ENCODE measurements around the gene TMCO4.

Gene TMCO4

GRCh38 chr1:19680644-19681043 is 119.1 kb downstream of the TMCO4 start:
- no peak for DNase-seq

GRCh38 chr1:19679691-19680090 is 120.0 kb downstream of the TMCO4 start:
- no peak for DNase-seq

DNA sequence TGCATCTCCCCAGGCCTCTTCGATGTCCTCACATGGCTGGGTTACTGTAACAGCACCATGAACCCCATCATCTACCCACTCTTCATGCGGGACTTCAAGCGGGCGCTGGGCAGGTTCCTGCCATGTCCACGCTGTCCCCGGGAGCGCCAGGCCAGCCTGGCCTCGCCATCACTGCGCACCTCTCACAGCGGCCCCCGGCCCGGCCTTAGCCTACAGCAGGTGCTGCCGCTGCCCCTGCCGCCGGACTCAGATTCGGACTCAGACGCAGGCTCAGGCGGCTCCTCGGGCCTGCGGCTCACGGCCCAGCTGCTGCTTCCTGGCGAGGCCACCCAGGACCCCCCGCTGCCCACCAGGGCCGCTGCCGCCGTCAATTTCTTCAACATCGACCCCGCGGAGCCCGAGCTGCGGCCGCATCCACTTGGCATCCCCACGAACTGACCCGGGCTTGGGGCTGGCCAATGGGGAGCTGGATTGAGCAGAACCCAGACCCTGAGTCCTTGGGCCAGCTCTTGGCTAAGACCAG is 120.7 kb downstream of the TMCO4 start:
- no peak for DNase-seq

DNA sequence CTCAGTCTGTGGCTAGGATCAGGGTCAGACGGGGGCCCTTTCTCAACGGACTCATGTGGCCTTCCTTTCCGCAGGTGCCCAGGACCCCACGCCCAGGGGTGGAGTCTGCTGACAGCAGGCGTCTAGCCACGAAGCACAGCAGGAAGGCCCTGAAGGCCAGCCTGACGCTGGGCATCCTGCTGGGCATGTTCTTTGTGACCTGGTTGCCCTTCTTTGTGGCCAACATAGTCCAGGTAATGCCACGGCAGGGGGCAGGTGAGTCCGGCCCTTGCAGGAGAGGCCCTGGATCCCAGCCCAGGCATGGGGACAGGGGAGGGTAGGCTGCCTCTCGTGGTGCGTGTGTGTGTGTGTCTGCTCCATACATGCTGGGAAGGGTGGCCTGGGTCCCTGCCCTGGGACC is 121.2 kb downstream of the TMCO4 start:
- DNase-seq, result no peak

DNA sequence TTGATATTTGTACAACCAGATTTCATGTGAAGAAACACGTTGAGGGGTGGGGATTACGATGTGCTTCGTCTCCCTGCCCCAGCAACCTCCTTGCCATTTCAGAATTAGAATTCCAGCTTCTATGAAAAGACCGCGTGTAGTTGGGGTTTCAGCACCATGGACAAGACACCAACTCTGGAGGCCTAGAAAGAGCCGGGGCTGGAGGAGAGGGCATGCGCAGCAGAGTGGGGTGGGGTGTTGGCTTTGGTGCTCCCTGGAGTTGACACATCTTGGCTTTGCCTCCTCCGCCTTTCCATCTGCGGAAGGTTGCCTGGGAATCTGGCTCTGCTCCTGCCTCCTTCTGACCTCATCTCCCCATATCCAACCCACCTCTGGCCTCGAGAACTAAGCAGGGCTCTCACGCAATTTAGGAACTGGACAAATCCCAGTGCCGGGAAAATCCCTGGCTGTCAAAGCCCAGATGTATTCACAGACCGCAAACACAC is 123.2 kb downstream of the TMCO4 start:
- no peak for DNase-seq

DNA sequence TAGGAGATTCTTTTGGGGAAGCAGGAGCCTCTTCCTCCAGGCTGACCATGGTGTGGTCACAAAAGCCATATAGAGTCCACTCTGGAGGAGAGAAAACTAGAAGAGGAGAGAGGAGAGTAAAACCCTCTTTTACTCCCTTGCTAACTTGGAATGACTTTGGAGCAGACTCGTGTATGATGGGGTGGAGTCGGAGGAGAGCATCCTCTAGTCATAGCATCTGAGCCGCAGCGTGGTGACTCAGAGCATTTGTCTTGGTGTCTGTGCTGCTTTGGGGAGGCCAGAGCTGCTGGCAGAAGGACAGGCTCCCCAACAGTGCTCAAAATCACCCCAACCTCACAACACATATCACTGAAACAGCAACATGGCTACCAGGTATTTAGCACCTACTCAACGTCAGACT is 123.9 kb downstream of the TMCO4 start:
- DNase-seq, result no peak

GRCh38 chr1:19672237-19672636 is 127.5 kb downstream of the TMCO4 start:
- no peak for DNase-seq

- no peak for DNase-seq
Observed at GRCh38 chr1:19670787-19671186, 128.9 kb downstream of the TMCO4 start.

GRCh38 chr1:19668888-19669287 is 130.8 kb downstream of the TMCO4 start:
- DNase-seq, result no peak

GRCh38 chr1:19665496-19666465 is 133.9 kb downstream of the TMCO4 start:
- no peak for DNase-seq

GRCh38 chr1:19665186-19665495 is 134.6 kb downstream of the TMCO4 start:
- no peak for DNase-seq

- no peak for DNase-seq
Observed at GRCh38 chr1:19664453-19665185, 135.1 kb downstream of the TMCO4 start, which contains the start of gene HTR6. TSS of gene HTR6 (plus strand) at chr1:19664875. CDS start at chr1:19665754, 879 bp downstream.

- DNase-seq, result no peak
Observed at GRCh38 chr1:19662313-19662712, 137.4 kb downstream of the TMCO4 start.

- DNase-seq, result peak; percentile 61
Observed at GRCh38 chr1:19661721-19662228, 137.9 kb downstream of the TMCO4 start.

- DNase-seq, result no peak
Observed at GRCh38 chr1:19658186-19658585, 141.5 kb downstream of the TMCO4 start.

DNA sequence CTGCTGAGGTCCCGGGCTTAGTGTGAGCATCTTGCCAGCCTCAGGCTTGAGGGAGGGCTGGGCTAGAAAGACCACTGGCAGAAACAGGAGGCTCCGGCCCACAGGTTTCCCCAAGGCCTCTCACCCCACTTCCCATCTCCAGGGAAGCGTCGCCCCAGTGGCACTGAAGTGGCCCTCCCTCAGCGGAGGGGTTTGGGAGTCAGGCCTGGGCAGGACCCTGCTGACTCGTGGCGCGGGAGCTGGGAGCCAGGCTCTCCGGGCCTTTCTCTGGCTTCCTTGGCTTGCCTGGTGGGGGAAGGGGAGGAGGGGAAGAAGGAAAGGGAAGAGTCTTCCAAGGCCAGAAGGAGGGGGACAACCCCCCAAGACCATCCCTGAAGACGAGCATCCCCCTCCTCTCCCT is 142.2 kb downstream of the TMCO4 start:
- DNase-seq, result no peak

DNA sequence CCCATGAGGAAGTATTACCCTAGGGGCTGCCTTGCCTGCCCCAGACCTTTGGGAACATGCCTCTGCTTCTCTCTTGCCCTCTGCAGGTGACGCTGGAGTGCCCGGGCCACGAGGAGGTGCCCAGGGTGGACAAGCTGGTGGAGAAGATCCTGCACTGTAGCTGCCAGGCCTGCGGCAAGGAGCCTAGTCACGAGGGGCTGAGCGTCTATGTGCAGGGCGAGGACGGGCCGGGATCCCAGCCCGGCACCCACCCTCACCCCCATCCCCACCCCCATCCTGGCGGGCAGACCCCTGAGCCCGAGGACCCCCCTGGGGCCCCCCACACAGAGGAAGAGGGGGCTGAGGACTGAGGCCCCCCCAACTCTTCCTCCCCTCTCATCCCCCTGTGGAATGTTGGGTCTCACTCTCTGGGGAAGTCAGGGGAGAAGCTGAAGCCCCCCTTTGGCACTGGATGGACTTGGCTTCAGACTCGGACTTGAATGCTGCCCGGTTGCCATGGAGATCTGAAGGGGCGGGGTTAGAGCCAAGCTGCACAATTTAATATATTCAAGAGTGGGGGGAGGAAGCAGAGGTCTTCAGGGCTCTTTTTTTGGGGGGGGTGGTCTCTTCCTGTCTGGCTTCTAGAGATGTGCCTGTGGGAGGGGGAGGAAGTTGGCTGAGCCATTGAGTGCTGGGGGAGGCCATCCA is 142.8 kb downstream of the TMCO4 start:
- DNase-seq, result no peak

DNA sequence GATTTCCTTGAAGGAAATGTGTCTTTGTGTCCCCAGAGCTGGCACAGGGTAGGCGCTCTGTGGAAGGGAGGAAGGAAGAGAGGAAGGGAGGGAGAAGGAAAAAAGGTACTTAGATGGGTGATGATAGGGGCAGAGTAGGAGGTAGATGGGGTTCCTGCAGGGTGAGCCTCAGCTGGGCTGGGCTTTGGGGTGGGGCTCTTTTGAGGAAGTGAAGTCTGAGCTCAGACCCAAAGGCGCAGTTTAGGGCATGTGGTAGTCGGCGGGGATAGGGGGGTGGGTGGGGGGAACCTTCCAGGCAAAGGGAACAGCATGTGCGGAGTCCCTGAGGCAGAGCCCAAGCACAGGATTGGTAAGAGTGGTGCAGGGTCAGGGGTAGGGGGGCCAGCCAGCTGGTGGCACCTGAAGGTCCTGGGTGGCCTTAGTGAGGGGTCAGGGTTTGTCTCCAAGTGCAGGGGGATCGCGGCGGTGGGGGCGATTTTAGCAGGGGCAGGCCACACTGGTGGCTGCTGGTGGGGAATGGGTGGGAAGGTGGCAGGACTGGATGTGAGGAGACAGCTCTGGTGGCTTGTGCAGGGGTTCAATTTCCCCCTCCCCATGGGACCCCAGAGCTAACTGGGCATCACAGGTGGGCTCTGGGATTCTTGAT is 143.5 kb downstream of the TMCO4 start:
- no peak for DNase-seq

GRCh38 chr1:19655718-19656080 is 144.0 kb downstream of the TMCO4 start:
- no peak for DNase-seq

DNA sequence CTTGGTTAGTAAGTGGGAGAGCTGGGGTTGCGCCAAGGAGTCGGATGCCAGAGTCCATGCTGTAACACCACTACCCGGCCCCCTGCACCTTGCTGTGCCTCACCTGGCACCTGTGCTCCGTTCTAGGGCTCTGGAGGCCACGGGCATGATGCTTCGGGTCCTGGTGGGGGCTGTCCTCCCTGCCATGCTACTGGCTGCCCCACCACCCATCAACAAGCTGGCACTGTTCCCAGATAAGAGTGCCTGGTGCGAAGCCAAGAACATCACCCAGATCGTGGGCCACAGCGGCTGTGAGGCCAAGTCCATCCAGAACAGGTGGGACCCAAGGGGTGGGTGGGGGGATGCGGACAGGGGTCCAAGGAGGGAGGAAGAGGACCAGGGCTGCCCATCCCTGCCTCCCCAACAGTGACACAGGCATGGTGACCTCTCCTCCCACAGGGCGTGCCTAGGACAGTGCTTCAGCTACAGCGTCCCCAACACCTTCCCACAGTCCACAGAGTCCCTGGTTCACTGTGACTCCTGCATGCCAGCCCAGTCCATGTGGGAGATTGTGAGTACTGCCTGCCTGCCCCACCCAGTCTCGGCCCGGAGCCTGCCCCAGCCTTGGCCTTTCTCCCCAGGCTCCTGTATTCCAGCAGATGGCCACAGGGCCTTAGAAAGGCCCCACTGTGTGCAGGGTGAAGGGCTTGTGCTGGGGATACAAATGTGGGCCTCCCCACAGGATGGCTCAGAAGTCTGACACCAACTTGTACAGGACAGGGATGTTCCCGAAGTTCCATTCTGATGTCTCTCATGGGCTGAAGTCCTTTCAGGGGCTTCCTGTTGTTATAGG is 144.6 kb downstream of the TMCO4 start:
- DNase-seq, result no peak

- no peak for DNase-seq
Observed at GRCh38 chr1:19654386-19654785, 145.3 kb downstream of the TMCO4 start.
